GM12878 (cell line): ENCODE measurements around the gene PLCXD1. TPM values are rescaled to one million over a fixed set of nuclear protein-coding genes. Genes with fewer than 3 reads are reported as not detected.
A peak's percentile ranks its signal among the peaks of the same experiment; 100 is the strongest.

Source experiments
- ATAC-seq: fragments of 200-7000 bp; cut with Tn5 transposase; 3 replicates; pipeline ENCODE4 v1.9.1; 2020; ENCODE audit warnings: mild to moderate bottlenecking, moderate library complexity
- BruUV-seq: library from RNA; stranded (reverse); fragments of 400-500 nt; replicated peaks from 2 replicates; lab custom pipeline; 2021; lab: Mats Ljungman, UMichigan
- CTCF ChIA-PET: fragments of 300-600 bp; sonication (Branson Sonifier 250); formaldehyde crosslinking; extraction: SDS; loops from one replicate; lab custom pipeline; 2021; ENCODE audit warnings: inconsistent platforms; lab: Yijun Ruan, JAX
- POLR2A ChIA-PET: fragments of 350-600 bp; formaldehyde crosslinking; extraction: SDS; loops from one replicate; lab custom pipeline; 2021; ENCODE audit warnings: inconsistent platforms; lab: Charles Lee
- RAD21 ChIA-PET: fragments of 300-600 bp; sonication (Branson Sonifier 250); formaldehyde crosslinking; loops from one replicate; lab custom pipeline; 2023; ENCODE audit warnings: antibody characterized with exemption; ENCODE audit not compliant: unreplicated experiment; lab: Charles Lee
- SMC1A ChIA-PET: fragments of 300-600 bp; sonication (Branson Sonifier 250); formaldehyde crosslinking; loops from one replicate; lab custom pipeline; 2023; ENCODE audit not compliant: unreplicated experiment, uncharacterized antibody; lab: Charles Lee
- DNase-seq: peaks from one replicate; pipeline ENCODE4 v3.0.0-alpha.2; 2011; ENCODE audit warnings: low read depth, low spot score
- FAIRE-seq: peaks from 3 replicates; lab custom pipeline; 2011; peaks lifted over from hg19 to GRCh38; lab: Jason Lieb, UNC
- H2AFZ ChIP-seq: 2 replicates; pipeline ENCODE4 v1.6.0; 2011; ENCODE audit warnings: low read depth, low read length, control low read depth; ENCODE audit not compliant: control insufficient read depth
- H3K27ac ChIP-seq: 2 replicates; pipeline ENCODE4 v1.5.1; 2011; ENCODE audit warnings: control low read depth; ENCODE audit not compliant: control insufficient read depth, insufficient read depth
- H3K27me3 ChIP-seq, 2 experiments: replicated peaks in 1 of 2; 2 replicates each; pipeline versions ENCODE4 v1.6.0 to v1.6.1; 2011; ENCODE audit warnings: low read length in 1 of 2; ENCODE audit not compliant: control insufficient read depth in 2 of 2, insufficient read depth in 2 of 2
- H3K36me3 ChIP-seq, 2 experiments: 2 replicates each; pipeline ENCODE4 v1.5.1; 2011; ENCODE audit warnings: low read length in 1 of 2; ENCODE audit not compliant: control insufficient read depth in 2 of 2, insufficient read depth in 2 of 2
- H3K4me1 ChIP-seq: 2 replicates; pipeline ENCODE4 v1.6.1; 2011; ENCODE audit warnings: mild to moderate bottlenecking, low read length, moderate library complexity, mixed read lengths; ENCODE audit not compliant: control insufficient read depth, insufficient read depth
- H3K4me2 ChIP-seq: 2 replicates; pipeline ENCODE4 v1.6.0; 2011; ENCODE audit warnings: control low read depth; ENCODE audit not compliant: control insufficient read depth, insufficient read depth
- H3K4me3 ChIP-seq: fragments of 200-600 bp; sonication (generic); 2 replicates; pipeline ENCODE4 v1.5.1; 2016
- H3K79me2 ChIP-seq: 2 replicates; pipeline ENCODE4 v1.6.0; 2011; ENCODE audit warnings: low read length; ENCODE audit not compliant: control insufficient read depth, insufficient read depth
- H3K9ac ChIP-seq: 2 replicates; pipeline ENCODE4 v1.8.0; 2011; ENCODE audit warnings: low read length, control low read depth, mixed read lengths; ENCODE audit not compliant: control insufficient read depth, insufficient read depth
- H3K9me3 ChIP-seq: replicated peaks from 3 replicates; pipeline ENCODE4 v1.5.1; 2011; ENCODE audit warnings: mild to moderate bottlenecking, low read length; ENCODE audit not compliant: control insufficient read depth, insufficient read depth
- H4K20me1 ChIP-seq: 2 replicates; pipeline ENCODE4 v1.6.0; 2011; ENCODE audit not compliant: control insufficient read depth, insufficient read depth
- ETV6 ChIP-seq, 2 experiments: fragments of 450-650 bp in 1 of 2; IDR thresholded peaks in 1 of 2; conservative IDR thresholded peaks in 1 of 2; 2 replicates each; pipeline ENCODE4 v1.6.1; 2014; ENCODE audit warnings: antibody characterized with exemption in 1 of 2, borderline replicate concordance in 1 of 2, low read depth in 1 of 2, mild to moderate bottlenecking in 1 of 2, moderate library complexity in 1 of 2
- LARP7 ChIP-seq: fragments of 450-650 bp; IDR thresholded peaks from 2 replicates; pipeline ENCODE4 v1.6.1; 2017; ENCODE audit warnings: mild to moderate bottlenecking
- MLLT1 ChIP-seq: fragments of 450-650 bp; IDR thresholded peaks from 2 replicates; pipeline ENCODE4 v1.6.1; 2016; ENCODE audit warnings: mild to moderate bottlenecking
- MTA3 ChIP-seq: IDR thresholded peaks from 2 replicates; pipeline ENCODE4 v1.6.1; 2012; ENCODE audit warnings: low read length, inconsistent platforms, borderline replicate concordance
- NR2C1 ChIP-seq: fragments of 450-650 bp; IDR thresholded peaks from 2 replicates; pipeline ENCODE4 v1.6.1; 2017; ENCODE audit warnings: antibody characterized with exemption, mild to moderate bottlenecking, moderate library complexity
- POLR2A ChIP-seq: IDR thresholded peaks from 2 replicates; pipeline ENCODE4 v1.6.1; 2011; ENCODE audit warnings: low read depth, mild to moderate bottlenecking, low read length
- RCOR1 ChIP-seq: conservative IDR thresholded peaks from 2 replicates; pipeline ENCODE4 v1.6.1; 2012; ENCODE audit warnings: low read depth, low read length, improper control_type of control experiment
- ZNF217 ChIP-seq: fragments of 450-650 bp; IDR thresholded peaks from 2 replicates; pipeline ENCODE4 v1.6.1; 2017; ENCODE audit warnings: antibody characterized with exemption, mild to moderate bottlenecking
- ZNF622 ChIP-seq: fragments of 450-650 bp; IDR thresholded peaks from 2 replicates; pipeline ENCODE4 v1.6.1; 2017; ENCODE audit warnings: mild to moderate bottlenecking, inconsistent platforms
- WGBS: methylation state at CpG from one replicate; pipeline ENCODE4 v1.1.6; 2016; ENCODE audit warnings: low lambda C conversion rate; ENCODE audit not compliant: insufficient replicate concordance, insufficient coverage; ENCODE audit errors: missing lambda C conversion rate; 5-methylcytosine and 5-hydroxymethylcytosine counted together
- in situ Hi-C: fragments of 300-500 bp; cut with MboI; formaldehyde crosslinking; loops from 9 replicates; pipeline ENCODE4 v1.14.3; 2018; ENCODE audit warnings: mixed read lengths
- intact Hi-C: fragments of 100-400 bp; cut with micrococcal nuclease; formaldehyde crosslinking; loops from one replicate; pipeline ENCODE4 v1.14.2; 2022; ENCODE audit not compliant: unreplicated experiment
- polyA plus RNA-seq, 11 experiments: library from polyadenylated mRNA; depleted of rRNA in 4 of 11; unstranded in 6 of 11; stranded (reverse) in 5 of 11; fragments of >200 nt; fragmentation: Nextera tagmentation in 4 of 11; fragmentation: Illumina TruSeq in 1 of 11; extraction: Ambion mirVana in 4 of 11; extraction: Trizol in 1 of 11; gene quantifications; 1 replicate in 1 of 11; 2 replicates in 10 of 11; pipeline versions ENCODE4 v1.2.1 to v1.2.3, GENCODE V29; 2011 to 2016; ENCODE audit warnings: inconsistent platforms in 2 of 11, missing spikeins in 2 of 11, low read depth in 1 of 11
- total RNA-seq, 4 experiments: library from RNA; depleted of rRNA in 3 of 4; stranded (reverse); fragments of >200 nt in 3 of 4; fragmentation: Illumina TruSeq in 1 of 4; extraction: Trizol in 1 of 4; gene quantifications; 2 replicates each; pipeline versions ENCODE4 v1.2.1 to v1.2.3, GENCODE V29; 2013 to 2021

PLCXD1 gene
- total and polyA plus RNA-seq, 10 of the 15 experiments (the other 5 are each of a cell fraction or from before 2014, with no cell fraction given): 2.4 to 49.7 (median 18.0) TPM

GRCh38 chrX:320126-320783 is 39.1 kb downstream of the PLCXD1 start:
- peaks cover 7% of the 10 kb centered on the region for H3K4me1 ChIP-seq
- BruUV-seq: no TSS peak
- H3K4me3 ChIP-seq: peak overlapping the region; percentile 86
- 16% methylated on average over 24 of the region's 24 CpGs for WGBS
- ChIA-PET SMC1A (no interaction called here), CTCF (no interaction called here), POLR2A (no interaction called here), RAD21 (no interaction called here)
- ATAC-seq (no peak), DNase-seq (no peak), FAIRE-seq (no peak)
- H3K4me2 ChIP-seq: peak overlapping the region; percentile 32
- peak overlapping the region; percentile 95 for H3K27ac ChIP-seq
- H2AFZ ChIP-seq: no peak overlapping the region
- in situ Hi-C loops: no loop called here
- intact Hi-C loops: no loop called here
- H3K27me3 ChIP-seq: no peaks in the 10 kb centered on the region
- H3K36me3 ChIP-seq: no peaks in the 10 kb centered on the region; a peak in 1 of 4 replicates
- peaks cover 14% of the 10 kb centered on the region for H3K79me2 ChIP-seq
- no peaks in the 10 kb centered on the region for H3K9me3 ChIP-seq
- H3K9ac ChIP-seq: peak overlapping the region; percentile 98
- H4K20me1 ChIP-seq: no peaks in the 10 kb centered on the region
- TF ChIP-seq ETV6 (conservative IDR thresholded peaks at IDR 0.05 in 1 of 2, IDR thresholded peaks at IDR 0.05 in 1 of 2; ENCODE audit: borderline replicate concordance in 1 of 2, low read depth in 1 of 2) (no peak), NR2C1 (no peak), POLR2A (peak; percentile 21; the same call in 1 of the 2 replicates), MTA3 (0 out of 2 replicates have a peak, but pooled peaks have one; percentile 38), RCOR1 (no peak), ZNF217 (no peak), MLLT1 (0 out of 2 replicates have a peak, but pooled peaks have one; percentile 28), ZNF622 (no peak), LARP7 (no peak)
